ENCODE results near the gene PCYT1B. TPM values are rescaled to one million over a fixed set of nuclear protein-coding genes. Genes with fewer than 3 reads are reported as not detected.

PCYT1B gene
- total and polyA plus RNA-seq, 2 donors (not counting 1 experiment from before 2014, with no cell fraction given) = not detected

- TF ChIP-seq, protein P1, sequence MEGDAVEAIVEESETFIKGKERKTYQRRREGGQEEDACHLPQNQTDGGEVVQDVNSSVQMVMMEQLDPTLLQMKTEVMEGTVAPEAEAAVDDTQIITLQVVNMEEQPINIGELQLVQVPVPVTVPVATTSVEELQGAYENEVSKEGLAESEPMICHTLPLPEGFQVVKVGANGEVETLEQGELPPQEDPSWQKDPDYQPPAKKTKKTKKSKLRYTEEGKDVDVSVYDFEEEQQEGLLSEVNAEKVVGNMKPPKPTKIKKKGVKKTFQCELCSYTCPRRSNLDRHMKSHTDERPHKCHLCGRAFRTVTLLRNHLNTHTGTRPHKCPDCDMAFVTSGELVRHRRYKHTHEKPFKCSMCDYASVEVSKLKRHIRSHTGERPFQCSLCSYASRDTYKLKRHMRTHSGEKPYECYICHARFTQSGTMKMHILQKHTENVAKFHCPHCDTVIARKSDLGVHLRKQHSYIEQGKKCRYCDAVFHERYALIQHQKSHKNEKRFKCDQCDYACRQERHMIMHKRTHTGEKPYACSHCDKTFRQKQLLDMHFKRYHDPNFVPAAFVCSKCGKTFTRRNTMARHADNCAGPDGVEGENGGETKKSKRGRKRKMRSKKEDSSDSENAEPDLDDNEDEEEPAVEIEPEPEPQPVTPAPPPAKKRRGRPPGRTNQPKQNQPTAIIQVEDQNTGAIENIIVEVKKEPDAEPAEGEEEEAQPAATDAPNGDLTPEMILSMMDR (IDR thresholded peaks at IDR 0.05) = no peak
- TF ChIP-seq EZH2 (IDR thresholded peaks at IDR 0.05; ENCODE audit: borderline replicate concordance, insufficient read depth, low read depth, low read length, poor library complexity, severe bottlenecking) = no peak
- Histone ChIP-seq H3K79me2 (ENCODE audit: control insufficient read depth, insufficient read depth, low read length) (peaks cover 17% of the 10 kb centered on the region), H3K27me3 (replicated peaks in 1 of 4; ENCODE audit: control extremely low read depth in 1 of 4, control insufficient read depth in 3 of 4, insufficient read depth in 4 of 4, low read length in 3 of 4) (no peaks in the 10 kb centered on the region), H3K4me1 (ENCODE audit: control insufficient read depth in 2 of 2, insufficient read depth in 2 of 2, low read length in 2 of 2) (peaks cover 7 to 9% of the 10 kb centered on the region in 2 donors), H3K27ac (ENCODE audit: low read length in 2 of 2) (no peak overlapping the region), H3K36me3 (replicated peaks in 1 of 2; ENCODE audit: control extremely low read depth in 1 of 2, control insufficient read depth in 1 of 2, extremely low read depth in 1 of 2, insufficient read depth in 2 of 2, low read length in 1 of 2) (no peaks in the 10 kb centered on the region), H3K9me3 (ENCODE audit: control extremely low read depth in 1 of 3, control insufficient read depth in 2 of 3, insufficient read depth in 1 of 3, low read length in 2 of 3) (no peaks in the 10 kb centered on the region), H4K20me1 (ENCODE audit: control insufficient read depth, insufficient read depth, low read length, poor library complexity, severe bottlenecking) (no peaks in the 10 kb centered on the region), H2AFZ (ENCODE audit: insufficient read depth, low read depth, low read length, poor library complexity, severe bottlenecking) (no peak overlapping the region), H3K4me3 (ENCODE audit: control extremely low read depth in 1 of 5, extremely low read depth in 1 of 5, insufficient read depth in 1 of 5, low read depth in 2 of 5, low read length in 4 of 5) (no peak overlapping the region), H3K9ac (ENCODE audit: low read length) (no peak overlapping the region), H3K4me2 (replicated peaks; ENCODE audit: low read depth, low read length, poor library complexity, severe bottlenecking) (no peak overlapping the region)
- no CpG with 5 or more reads among the region's 4 CpGs for WGBS (ENCODE audit: insufficient coverage)
- H3K4me3 Mint-ChIP-seq = no peak overlapping the region
- ChIA-PET POLR2A (no interaction called here), CTCF (no interaction called here)
- no peaks in the 10 kb centered on the region for H3K27me3 Mint-ChIP-seq
- intact Hi-C loops (cut with micrococcal nuclease) = loop anchor here (2.0 to 10.0 kb wide), 2 partner anchors 82 to 300 kb away; no protein-coding TSS in a partner anchor
- no peak overlapping the region for H3K27ac Mint-ChIP-seq
- no peaks in the 10 kb centered on the region for H3K9me3 Mint-ChIP-seq (ENCODE audit: insufficient read depth)
- no peak for DNase-seq
- H3K4me1 Mint-ChIP-seq = peaks cover 17% of the 10 kb centered on the region
- ATAC-seq (ENCODE audit: low read depth) = no peak
Observed at GRCh38 chrX:24692305-24692704, 45.2 kb upstream of the PCYT1B start.

GRCh38 chrX:24684048-24684447 is 36.9 kb upstream of the PCYT1B start:
- no peaks in the 10 kb centered on the region for H3K9me3 ChIP-seq (ENCODE audit: control extremely low read depth in 1 of 3, control insufficient read depth in 2 of 3, insufficient read depth in 1 of 3, low read length in 2 of 3)
- Mint-ChIP-seq H3K27me3 (no peaks in the 10 kb centered on the region), H3K9me3 (ENCODE audit: insufficient read depth) (no peaks in the 10 kb centered on the region), H3K4me3 (no peak overlapping the region), H3K27ac (no peak overlapping the region), H3K4me1 (no peaks in the 10 kb centered on the region)
- H3K4me2 ChIP-seq (replicated peaks; ENCODE audit: low read depth, low read length, poor library complexity, severe bottlenecking) = no peak overlapping the region
- no peak for ATAC-seq (ENCODE audit: low read depth)
- ChIA-PET CTCF (no interaction called here), POLR2A (no interaction called here)
- H3K79me2 ChIP-seq (ENCODE audit: control insufficient read depth, insufficient read depth, low read length) = no peaks in the 10 kb centered on the region
- no peaks in the 10 kb centered on the region for H3K4me1 ChIP-seq (ENCODE audit: control insufficient read depth in 2 of 2, insufficient read depth in 2 of 2, low read length in 2 of 2)
- H3K4me3 ChIP-seq (ENCODE audit: control extremely low read depth in 1 of 5, extremely low read depth in 1 of 5, insufficient read depth in 1 of 5, low read depth in 2 of 5, low read length in 4 of 5) = no peak overlapping the region
- DNase-seq = no peak
- intact Hi-C loops (cut with micrococcal nuclease) = no loop called here
- TF ChIP-seq, protein P1 (IDR thresholded peaks at IDR 0.05) = no peak
- no peak for TF ChIP-seq EZH2 (IDR thresholded peaks at IDR 0.05; ENCODE audit: borderline replicate concordance, insufficient read depth, low read depth, low read length, poor library complexity, severe bottlenecking)
- H2AFZ ChIP-seq (ENCODE audit: insufficient read depth, low read depth, low read length, poor library complexity, severe bottlenecking) = no peak overlapping the region
- no peaks in the 10 kb centered on the region for H3K27me3 ChIP-seq (replicated peaks in 1 of 4; ENCODE audit: control extremely low read depth in 1 of 4, control insufficient read depth in 3 of 4, insufficient read depth in 4 of 4, low read length in 3 of 4)
- H3K36me3 ChIP-seq (replicated peaks in 1 of 2; ENCODE audit: control extremely low read depth in 1 of 2, control insufficient read depth in 1 of 2, extremely low read depth in 1 of 2, insufficient read depth in 2 of 2, low read length in 1 of 2) = no peaks in the 10 kb centered on the region
- H3K9ac ChIP-seq (ENCODE audit: low read length) = no peak overlapping the region
- no CpG with 5 or more reads among the region's 2 CpGs for WGBS (ENCODE audit: insufficient coverage)
- H4K20me1 ChIP-seq (ENCODE audit: control insufficient read depth, insufficient read depth, low read length, poor library complexity, severe bottlenecking) = no peaks in the 10 kb centered on the region
- H3K27ac ChIP-seq (ENCODE audit: low read length in 2 of 2) = no peak overlapping the region

Measured in B cell (primary cell).